Upper lobe of right lung (tissue), 1 donor: ENCODE data around the gene GRIK3. TPM values are rescaled to one million over a fixed set of nuclear protein-coding genes. Genes with fewer than 3 reads are reported as not detected.

ENCODE experiments used
- ATAC-seq: fragments of 200-7000 bp; cut with Tn5 transposase; one replicate; pipeline ENCODE4 v1.9.1; 2020; ENCODE audit warnings: mild to moderate bottlenecking, moderate library complexity
- DNase-seq: peaks from one replicate; pipeline ENCODE4 v3.0.0-alpha.2; 2020
- H3K27ac ChIP-seq: fragments of 200-600 bp; one replicate; pipeline ENCODE4 v1.8.0; 2022
- H3K27me3 ChIP-seq: fragments of 200-600 bp; one replicate; pipeline ENCODE4 v1.8.0; 2022; ENCODE audit warnings: mild to moderate bottlenecking
- H3K36me3 ChIP-seq: fragments of 200-600 bp; one replicate; pipeline ENCODE4 v1.8.0; 2022
- H3K4me1 ChIP-seq: fragments of 200-600 bp; one replicate; pipeline ENCODE4 v1.8.0; 2022
- H3K4me3 ChIP-seq: fragments of 200-600 bp; one replicate; pipeline ENCODE4 v1.8.0; 2022; ENCODE audit warnings: mild to moderate bottlenecking
- H3K9me3 ChIP-seq: fragments of 200-600 bp; one replicate; pipeline ENCODE4 v1.8.0; 2022
- CTCF ChIP-seq: fragments of 200-600 bp; IDR thresholded peaks from one replicate; pipeline ENCODE4 v1.8.0; 2022; ENCODE audit warnings: antibody characterized with exemption
- intact Hi-C: fragments of 100-400 bp; cut with DNase I; formaldehyde crosslinking; loops from one replicate; pipeline ENCODE4 v1.11.0; 2022
- total RNA-seq: library from RNA; stranded (reverse); fragmentation: NEBNext Ultra II Directional; extraction: Animal tissue kit (Norgen Biotek cat#: 25700); gene quantifications from one replicate; pipeline ENCODE4 v1.2.1, GENCODE V29; 2021
- donor health status: DM: no; HTN: yes; CAD: no; lungs with severe emphysema.

The GRIK3 gene
- total RNA-seq, 1 donor from 2014 or later, result not detected

DNA sequence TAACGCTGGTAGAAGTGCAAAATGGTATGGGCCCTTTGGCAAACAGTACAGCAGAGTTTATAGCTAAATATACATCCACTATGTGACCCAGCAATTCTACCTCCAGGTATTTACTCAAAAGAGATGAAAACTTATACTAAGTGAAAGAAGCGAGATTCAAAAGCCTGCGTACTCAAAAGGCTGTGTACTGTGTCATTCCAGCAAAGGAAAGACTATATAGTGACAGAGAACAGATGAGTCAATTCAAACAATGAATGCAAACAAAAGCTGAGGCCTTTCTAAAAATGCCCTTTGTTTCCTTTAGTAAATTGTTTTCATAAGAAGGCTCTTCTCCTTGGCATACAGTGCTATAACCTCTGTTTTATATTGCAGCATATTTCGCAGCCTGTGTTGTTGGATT lies 282.8 kb downstream of the GRIK3 start:
- intact Hi-C loops, result no loop called here
- H3K27me3 ChIP-seq, result no peaks in the 10 kb centered on the region
- no peaks in the 10 kb centered on the region for H3K9me3 ChIP-seq
- no peaks in the 10 kb centered on the region for H3K4me1 ChIP-seq
- DNase-seq (no peak), ATAC-seq (no peak)
- no peak overlapping the region for H3K4me3 ChIP-seq
- no peak overlapping the region for H3K27ac ChIP-seq
- TF ChIP-seq CTCF, result no peak
- no peaks in the 10 kb centered on the region for H3K36me3 ChIP-seq

GRCh38 chr1:36748466-36748865 lies 285.8 kb downstream of the GRIK3 start:
- Histone ChIP-seq H3K27me3 (no peaks in the 10 kb centered on the region), H3K4me1 (no peaks in the 10 kb centered on the region), H3K9me3 (no peaks in the 10 kb centered on the region), H3K27ac (no peak overlapping the region), H3K4me3 (no peak overlapping the region), H3K36me3 (no peaks in the 10 kb centered on the region)
- intact Hi-C loops, result no loop called here
- no peak for DNase-seq
- TF ChIP-seq CTCF, result no peak
- ATAC-seq, result no peak
